Body of pancreas (tissue), 4 donors: ENCODE data around the gene PRH1. TPM values are rescaled to one million over a fixed set of nuclear protein-coding genes. Genes with fewer than 3 reads are reported as not detected.

ENCODE experiments used
- ATAC-seq: fragments of 150-250 bp; one replicate; pipeline ENCODE4 v1.9.1; 2016
- DNase-seq, 4 donors: peaks; one replicate each; pipeline ENCODE4 v3.0.0-alpha.2; 2019
- H3K27ac ChIP-seq, 4 donors: fragments of 200-600 bp; sonication (generic); 1 replicate in 3 of 4; 2 replicates in 1 of 4; pipeline versions ENCODE4 v1.5.1 to v1.6.1; 2016 to 2019; ENCODE audit warnings: mild to moderate bottlenecking in 1 of 4, mixed read lengths in 1 of 4, moderate library complexity in 1 of 4
- H3K27me3 ChIP-seq, 2 donors: fragments of 200-600 bp; sonication (generic); one replicate each; pipeline ENCODE4 v1.6.0; 2016; ENCODE audit warnings: mild to moderate bottlenecking in 1 of 2
- H3K36me3 ChIP-seq, 2 donors: fragments of 200-600 bp; sonication (generic); replicated peaks in 1 of 2; 2 replicates each; pipeline ENCODE4 v1.5.1; 2016; ENCODE audit warnings: low read depth in 2 of 2; ENCODE audit not compliant: insufficient read depth in 1 of 2
- H3K4me1 ChIP-seq: fragments of 200-600 bp; sonication (generic); one replicate; pipeline ENCODE4 v1.6.0; 2016
- H3K4me3 ChIP-seq, 2 donors: fragments of 200-600 bp; sonication (generic); 1 replicate in 1 of 2; 2 replicates in 1 of 2; pipeline ENCODE4 v1.5.1; 2016 to 2019
- H3K9me3 ChIP-seq, 3 donors: fragments of 200-600 bp; sonication (generic); 1 replicate in 2 of 3; 2 replicates in 1 of 3; pipeline ENCODE4 v1.5.1; 2016
- POLR2A ChIP-seq, 3 donors: fragments of 450-650 bp; IDR thresholded peaks; one replicate each; pipeline ENCODE4 v1.6.1; 2016; ENCODE audit warnings: antibody characterized with exemption in 3 of 3, mild to moderate bottlenecking in 2 of 3
- WGBS, 2 donors: methylation state at CpG; one replicate each; pipeline ENCODE4 v1.1.5; 2017; 5-methylcytosine and 5-hydroxymethylcytosine counted together
- intact Hi-C: fragments of 100-400 bp; cut with DNase I; formaldehyde crosslinking; loops from one replicate; pipeline ENCODE4 v1.15.1; 2023
- total RNA-seq, 2 donors: library from RNA; depleted of rRNA; stranded (reverse); fragments of >200 nt; gene quantifications; one replicate each; pipeline ENCODE4 v1.1.0, GENCODE V29; 2016
- TF ChIP-seq, protein P1 (sequence below), 7 experiments: fragments of 450-650 bp in 4 of 7; fragments of 200-600 bp in 3 of 7; sonication (generic) in 3 of 7; IDR thresholded peaks; one replicate each; pipeline ENCODE4 v1.5.1; 2016 to 2019; ENCODE audit warnings: antibody characterized with exemption in 7 of 7

PRH1 gene
- total RNA-seq, 2 donors from 2014 or later = 16.6 to 106 TPM

DNA sequence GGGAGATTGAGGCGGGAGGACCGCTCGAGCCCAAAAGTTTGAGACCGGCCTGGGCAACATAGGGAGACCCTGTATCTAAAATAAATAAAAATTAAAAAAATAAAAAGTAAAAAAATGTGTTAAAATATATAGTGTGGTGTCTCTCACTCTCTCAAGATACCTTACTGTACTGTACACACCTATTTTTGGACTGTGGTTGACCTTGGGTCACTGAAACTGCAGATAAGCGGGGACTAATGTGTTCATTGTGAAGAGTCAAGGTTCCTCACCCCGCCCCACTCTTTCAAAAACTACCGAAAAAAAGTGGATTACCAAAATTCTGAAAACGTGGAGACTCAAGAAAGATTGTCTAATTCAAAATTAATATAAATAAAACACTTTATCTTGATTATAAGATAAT, 26.3 kb upstream of the PRH1 start:
- no peaks in the 10 kb centered on the region for H3K9me3 ChIP-seq
- H3K4me3 ChIP-seq = no peak overlapping the region
- TF ChIP-seq, protein P1, sequence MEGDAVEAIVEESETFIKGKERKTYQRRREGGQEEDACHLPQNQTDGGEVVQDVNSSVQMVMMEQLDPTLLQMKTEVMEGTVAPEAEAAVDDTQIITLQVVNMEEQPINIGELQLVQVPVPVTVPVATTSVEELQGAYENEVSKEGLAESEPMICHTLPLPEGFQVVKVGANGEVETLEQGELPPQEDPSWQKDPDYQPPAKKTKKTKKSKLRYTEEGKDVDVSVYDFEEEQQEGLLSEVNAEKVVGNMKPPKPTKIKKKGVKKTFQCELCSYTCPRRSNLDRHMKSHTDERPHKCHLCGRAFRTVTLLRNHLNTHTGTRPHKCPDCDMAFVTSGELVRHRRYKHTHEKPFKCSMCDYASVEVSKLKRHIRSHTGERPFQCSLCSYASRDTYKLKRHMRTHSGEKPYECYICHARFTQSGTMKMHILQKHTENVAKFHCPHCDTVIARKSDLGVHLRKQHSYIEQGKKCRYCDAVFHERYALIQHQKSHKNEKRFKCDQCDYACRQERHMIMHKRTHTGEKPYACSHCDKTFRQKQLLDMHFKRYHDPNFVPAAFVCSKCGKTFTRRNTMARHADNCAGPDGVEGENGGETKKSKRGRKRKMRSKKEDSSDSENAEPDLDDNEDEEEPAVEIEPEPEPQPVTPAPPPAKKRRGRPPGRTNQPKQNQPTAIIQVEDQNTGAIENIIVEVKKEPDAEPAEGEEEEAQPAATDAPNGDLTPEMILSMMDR (IDR thresholded peaks at IDR 0.05) = no peak
- no peak for TF ChIP-seq POLR2A (IDR thresholded peaks at IDR 0.05)
- WGBS, 2 donors = 62 to 68% methylated on average over 8 of the region's 8 CpGs
- ATAC-seq (no peak), DNase-seq (no peak)
- H3K27ac ChIP-seq = no peak overlapping the region
- no peaks in the 10 kb centered on the region for H3K36me3 ChIP-seq
- intact Hi-C loops = no loop called here
- no peaks in the 10 kb centered on the region for H3K4me1 ChIP-seq
- no peaks in the 10 kb centered on the region for H3K27me3 ChIP-seq

DNA sequence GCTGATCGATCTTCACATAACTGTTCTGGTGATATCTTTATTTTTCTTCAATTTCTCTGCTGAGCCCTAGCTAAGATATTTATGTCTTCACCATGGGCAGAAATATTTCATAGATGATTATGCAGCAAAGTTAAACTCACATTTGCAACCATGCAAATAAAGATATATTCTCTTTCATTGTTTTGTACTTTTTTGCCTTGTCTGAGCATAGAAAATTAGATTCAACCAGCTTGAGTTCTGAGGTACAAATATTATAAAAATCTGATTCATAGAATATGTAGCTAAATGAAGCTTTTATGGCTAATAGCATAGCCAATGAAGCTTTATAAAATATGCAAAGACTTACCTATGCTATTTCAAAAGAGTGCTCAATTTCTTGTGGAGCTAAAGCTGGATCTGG, 25.4 kb upstream of the PRH1 start, which contains the start of gene TAS2R13:
TAS2R13 (minus strand) TSS at position 101 of the 400 bp plus-strand sequence. CDS start 264 bp downstream, outside the sequence.
- H3K27ac ChIP-seq = no peak within 1 kb of the TSS
- ATAC-seq = no peak
- WGBS, 2 donors = 83 to 91% methylated on average over 1 of the region's 1 CpG
- TF ChIP-seq POLR2A (IDR thresholded peaks at IDR 0.05) = no peak
- TF ChIP-seq, protein P1 (IDR thresholded peaks at IDR 0.05) = no peak
- no peaks in the 10 kb centered on the region for H3K27me3 ChIP-seq
- no peaks in the 10 kb centered on the region for H3K4me1 ChIP-seq
- H3K9me3 ChIP-seq = no peaks in the 10 kb centered on the region
- no peaks in the 10 kb centered on the region for H3K36me3 ChIP-seq
- H3K4me3 ChIP-seq = no peak within 1 kb of the TSS
- DNase-seq = no peak
- intact Hi-C loops = no loop called here

DNA sequence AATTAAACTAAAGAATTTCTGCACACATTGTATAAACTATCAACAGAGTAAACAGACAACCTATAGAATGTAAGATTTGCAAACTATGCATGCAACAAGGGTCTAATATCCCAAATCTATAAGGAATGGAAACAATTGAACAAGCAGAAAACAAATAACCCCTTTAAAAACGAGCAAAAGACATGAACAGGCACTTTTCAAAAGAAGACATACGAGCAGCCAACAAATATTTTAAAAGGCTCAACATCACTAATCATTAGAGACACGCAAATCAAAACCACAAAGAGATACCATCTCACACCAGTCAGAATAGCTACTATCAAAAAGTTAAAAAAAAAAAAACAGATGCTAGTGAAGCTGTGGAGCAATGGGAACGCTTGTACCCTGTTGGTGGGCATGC, 20.6 kb upstream of the PRH1 start:
- TF ChIP-seq, protein P1 (IDR thresholded peaks at IDR 0.05) = no peak
- no peak for TF ChIP-seq POLR2A (IDR thresholded peaks at IDR 0.05)
- no peaks in the 10 kb centered on the region for H3K36me3 ChIP-seq
- H3K4me3 ChIP-seq = no peak overlapping the region
- H3K27ac ChIP-seq = no peak overlapping the region
- 91 to 92% methylated on average over 4 of the region's 4 CpGs for WGBS, 2 donors
- H3K9me3 ChIP-seq = peaks cover 0 to 8% (median 0%) of the 10 kb centered on the region in 3 donors
- H3K27me3 ChIP-seq = no peaks in the 10 kb centered on the region
- no peaks in the 10 kb centered on the region for H3K4me1 ChIP-seq
- no peak for DNase-seq
- intact Hi-C loops = no loop called here
- ATAC-seq = no peak

DNA sequence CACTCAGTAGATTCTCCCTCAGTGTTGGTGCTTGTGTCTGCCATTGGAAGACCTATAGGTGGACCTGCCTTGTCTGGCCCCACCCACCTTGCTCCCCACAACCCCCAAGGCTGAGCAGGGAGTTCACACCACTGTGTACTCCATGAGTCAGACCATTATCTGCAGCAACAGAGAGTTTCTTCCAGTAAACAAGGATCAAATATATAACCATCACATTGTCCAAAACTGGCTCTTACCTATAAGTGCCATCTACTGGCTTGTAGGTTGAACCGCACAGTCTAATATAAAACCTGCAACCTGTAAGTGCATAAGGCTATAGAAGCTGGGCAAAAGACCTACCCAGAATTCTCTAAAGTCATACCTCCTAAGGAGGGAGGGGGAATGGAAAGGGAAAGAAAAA, 17.4 kb upstream of the PRH1 start:
- Histone ChIP-seq H3K36me3 (no peaks in the 10 kb centered on the region), H3K4me3 (no peak overlapping the region), H3K9me3 (peaks cover 0 to 8% (median 0%) of the 10 kb centered on the region in 3 donors), H3K27me3 (no peaks in the 10 kb centered on the region), H3K27ac (no peak overlapping the region), H3K4me1 (no peaks in the 10 kb centered on the region)
- WGBS, 2 donors = 100% methylated on average over 1 of the region's 1 CpG
- no peak for ATAC-seq
- DNase-seq = no peak
- TF ChIP-seq, protein P1 (IDR thresholded peaks at IDR 0.05) = no peak
- intact Hi-C loops = no loop called here

DNA sequence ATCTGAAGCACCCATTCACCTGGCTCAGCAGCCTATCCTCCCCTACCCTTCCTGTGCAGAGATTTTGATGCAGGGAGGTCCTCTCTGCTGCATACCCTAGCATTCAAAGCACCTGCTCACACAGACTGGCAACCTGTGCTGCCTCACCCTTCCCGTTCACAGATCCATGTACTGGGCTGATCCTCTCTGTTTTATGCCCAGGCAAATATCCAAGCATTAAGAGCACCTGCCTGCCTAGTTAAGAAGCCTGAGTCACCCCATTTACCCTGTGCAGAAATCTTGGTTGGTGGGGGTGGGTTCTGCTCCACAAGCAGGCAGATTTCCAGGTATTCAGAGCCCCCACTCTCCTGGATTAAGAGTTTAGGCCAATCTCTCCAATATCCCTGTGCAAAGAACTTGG, 16.9 kb upstream of the PRH1 start:
- Histone ChIP-seq H3K27me3 (no peaks in the 10 kb centered on the region), H3K9me3 (peaks cover 0 to 8% (median 0%) of the 10 kb centered on the region in 3 donors), H3K4me3 (no peak overlapping the region), H3K27ac (no peak overlapping the region), H3K4me1 (no peaks in the 10 kb centered on the region), H3K36me3 (no peaks in the 10 kb centered on the region)
- intact Hi-C loops = no loop called here
- WGBS, 2 donors = 100% methylated on average over 1 of the region's 1 CpG
- ATAC-seq (no peak), DNase-seq (no peak)
- TF ChIP-seq, protein P1 (IDR thresholded peaks at IDR 0.05) = no peak
- no peak for TF ChIP-seq POLR2A (IDR thresholded peaks at IDR 0.05)
